Fibroblast of lung (primary cell): Measurements from ENCODE around the gene EEF1G.

ENCODE experiments used
- CTCF ChIP-seq, 2 donors: IDR thresholded peaks in 1 of 2; conservative IDR thresholded peaks in 1 of 2; 1 replicate in 1 of 2; 2 replicates in 1 of 2; pipeline ENCODE4 v1.5.1; 2011 to 2012; ENCODE audit warnings: low read length in 2 of 2, control low read depth in 1 of 2, inconsistent platforms in 1 of 2, low read depth in 1 of 2, mild to moderate bottlenecking in 1 of 2
- EZH2 ChIP-seq: IDR thresholded peaks from 2 replicates; pipeline ENCODE4 v1.5.1; 2012; ENCODE audit warnings: low read length, control low read depth, mild to moderate bottlenecking; ENCODE audit errors: missing control alignments

GRCh38 chr11:62553080-62553838 is 20.4 kb downstream of the EEF1G start:
- TF ChIP-seq CTCF (conservative IDR thresholded peaks at IDR 0.05 in 1 of 2, IDR thresholded peaks at IDR 0.05 in 1 of 2; ENCODE audit: low read depth in 1 of 2, low read length in 2 of 2) = no peak
- TF ChIP-seq EZH2 = no peak
